VCaP (cell line): ENCODE data around the gene PAPPA.

ENCODE experiments used
- H3K27ac ChIP-seq: fragments of 450-650 bp; 2 replicates; pipeline ENCODE4 v1.5.1; 2017
- TF ChIP-seq, protein P1 (sequence below): fragments of 450-650 bp; conservative IDR thresholded peaks from 2 replicates; pipeline ENCODE4 v1.5.1; 2017; ENCODE audit warnings: mild to moderate bottlenecking, moderate library complexity

The PAPPA gene

DNA sequence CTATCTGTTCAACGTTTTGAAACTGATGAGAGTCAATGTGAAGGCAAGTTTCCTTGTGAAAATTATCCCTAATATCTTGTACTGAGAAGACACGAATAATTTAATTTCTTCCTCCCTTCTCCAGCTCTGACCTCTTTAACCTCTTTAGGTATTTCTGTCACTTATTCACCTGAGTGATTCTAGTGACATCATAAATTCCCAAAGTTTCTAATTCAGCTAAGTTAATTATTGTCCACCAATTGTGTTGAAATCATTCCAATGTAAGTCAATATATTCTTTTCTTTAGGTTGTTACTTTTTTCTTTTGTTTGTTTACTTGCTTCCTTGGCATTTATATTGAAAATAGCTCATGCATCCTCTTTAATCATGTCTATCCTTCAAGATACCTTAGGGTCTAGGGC is 143.8 kb downstream of the PAPPA start:
- TF ChIP-seq, protein P1, sequence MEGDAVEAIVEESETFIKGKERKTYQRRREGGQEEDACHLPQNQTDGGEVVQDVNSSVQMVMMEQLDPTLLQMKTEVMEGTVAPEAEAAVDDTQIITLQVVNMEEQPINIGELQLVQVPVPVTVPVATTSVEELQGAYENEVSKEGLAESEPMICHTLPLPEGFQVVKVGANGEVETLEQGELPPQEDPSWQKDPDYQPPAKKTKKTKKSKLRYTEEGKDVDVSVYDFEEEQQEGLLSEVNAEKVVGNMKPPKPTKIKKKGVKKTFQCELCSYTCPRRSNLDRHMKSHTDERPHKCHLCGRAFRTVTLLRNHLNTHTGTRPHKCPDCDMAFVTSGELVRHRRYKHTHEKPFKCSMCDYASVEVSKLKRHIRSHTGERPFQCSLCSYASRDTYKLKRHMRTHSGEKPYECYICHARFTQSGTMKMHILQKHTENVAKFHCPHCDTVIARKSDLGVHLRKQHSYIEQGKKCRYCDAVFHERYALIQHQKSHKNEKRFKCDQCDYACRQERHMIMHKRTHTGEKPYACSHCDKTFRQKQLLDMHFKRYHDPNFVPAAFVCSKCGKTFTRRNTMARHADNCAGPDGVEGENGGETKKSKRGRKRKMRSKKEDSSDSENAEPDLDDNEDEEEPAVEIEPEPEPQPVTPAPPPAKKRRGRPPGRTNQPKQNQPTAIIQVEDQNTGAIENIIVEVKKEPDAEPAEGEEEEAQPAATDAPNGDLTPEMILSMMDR = no peak
- no peak overlapping the region for H3K27ac ChIP-seq

DNA sequence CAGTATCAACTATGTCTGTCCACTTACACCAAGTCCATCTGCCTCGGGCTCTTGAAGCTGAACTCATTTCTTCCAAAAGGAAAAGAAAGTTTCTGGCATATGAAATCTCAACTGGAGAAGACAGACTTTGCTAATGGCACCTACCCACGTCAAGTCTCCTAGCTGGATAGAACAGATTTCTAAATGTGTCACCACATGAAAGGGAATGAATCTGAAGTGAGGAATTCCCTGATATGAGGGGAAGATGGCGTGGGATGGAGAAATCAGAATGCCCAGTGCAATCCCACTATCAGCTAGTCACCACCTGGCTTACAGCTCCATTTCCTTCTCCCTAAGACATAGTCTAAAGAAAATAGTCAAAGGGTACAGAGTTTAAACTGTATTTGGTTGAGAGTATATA is 144.7 kb downstream of the PAPPA start:
- TF ChIP-seq, protein P1 = no peak
- H3K27ac ChIP-seq = no peak overlapping the region

DNA sequence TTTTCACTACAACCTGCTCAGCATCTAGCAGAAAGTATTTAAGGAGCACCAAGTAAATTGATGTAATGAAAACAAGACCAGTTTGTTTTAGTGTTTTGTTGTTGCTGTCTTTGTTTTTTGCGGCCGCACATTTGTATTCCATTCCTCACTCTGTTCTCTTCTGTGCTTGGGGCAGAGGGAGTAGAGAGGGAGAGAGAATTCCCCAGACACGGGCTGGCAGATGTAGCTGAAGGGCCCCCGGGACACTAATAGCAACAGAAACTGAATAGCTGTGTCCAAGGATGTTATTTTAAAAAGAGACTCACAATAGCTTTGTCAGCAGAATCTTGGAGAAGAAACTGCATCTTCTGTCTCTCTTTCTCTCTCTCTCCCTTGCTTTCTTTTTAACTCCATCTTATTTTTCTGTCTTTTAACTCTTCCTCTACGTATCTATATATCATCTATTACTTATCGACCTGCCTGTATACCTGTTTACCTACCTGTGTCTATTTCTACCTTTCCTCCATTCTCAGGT is 145.3 kb downstream of the PAPPA start:
- no peak overlapping the region for H3K27ac ChIP-seq
- TF ChIP-seq, protein P1 = no peak

DNA sequence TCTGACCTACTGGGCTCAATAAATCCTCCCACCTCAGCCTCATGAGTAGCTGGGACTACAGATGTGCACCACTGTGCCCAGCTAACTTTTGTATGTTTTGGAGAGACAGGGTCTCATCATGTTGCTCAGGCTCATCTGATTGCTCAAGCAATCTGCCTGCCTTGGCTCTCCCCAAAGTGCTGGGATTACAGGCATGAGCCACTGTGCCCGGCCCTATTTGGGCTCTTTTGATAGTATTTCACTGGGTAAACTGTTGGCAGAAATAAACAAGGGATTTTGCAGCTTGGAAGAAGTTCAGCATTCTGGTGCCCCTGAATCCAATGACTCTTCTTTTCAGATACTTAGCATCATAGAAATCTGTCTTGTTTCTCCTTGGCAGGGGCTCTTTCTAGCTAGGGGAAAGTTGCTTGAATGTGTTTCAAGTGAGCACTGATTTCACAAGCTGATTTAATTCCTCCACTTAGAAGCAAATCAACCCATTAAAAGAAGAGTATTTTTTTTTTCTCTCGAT is 146.8 kb downstream of the PAPPA start:
- TF ChIP-seq, protein P1 = no peak
- H3K27ac ChIP-seq = no peak overlapping the region

DNA sequence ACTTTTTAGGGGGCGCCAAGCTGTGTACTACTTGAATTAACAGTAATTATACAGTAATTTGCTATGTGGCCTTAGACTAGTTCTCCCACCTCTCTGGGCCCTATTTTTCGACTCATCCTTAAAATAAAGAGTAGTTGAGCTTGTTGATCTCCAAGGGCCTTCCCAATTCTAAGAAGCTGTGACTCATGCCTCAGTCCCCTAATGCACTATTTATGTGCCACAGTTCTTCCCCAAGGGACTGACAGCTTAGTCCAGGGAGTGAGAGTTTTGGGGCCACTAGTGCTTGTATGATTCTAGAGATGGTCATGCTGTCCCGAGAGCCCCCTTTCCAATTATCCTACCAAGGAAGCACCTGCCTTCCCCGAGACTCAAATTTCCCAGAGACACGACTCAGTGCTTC is 149.7 kb downstream of the PAPPA start:
- TF ChIP-seq, protein P1 = no peak
- H3K27ac ChIP-seq = no peak overlapping the region

DNA sequence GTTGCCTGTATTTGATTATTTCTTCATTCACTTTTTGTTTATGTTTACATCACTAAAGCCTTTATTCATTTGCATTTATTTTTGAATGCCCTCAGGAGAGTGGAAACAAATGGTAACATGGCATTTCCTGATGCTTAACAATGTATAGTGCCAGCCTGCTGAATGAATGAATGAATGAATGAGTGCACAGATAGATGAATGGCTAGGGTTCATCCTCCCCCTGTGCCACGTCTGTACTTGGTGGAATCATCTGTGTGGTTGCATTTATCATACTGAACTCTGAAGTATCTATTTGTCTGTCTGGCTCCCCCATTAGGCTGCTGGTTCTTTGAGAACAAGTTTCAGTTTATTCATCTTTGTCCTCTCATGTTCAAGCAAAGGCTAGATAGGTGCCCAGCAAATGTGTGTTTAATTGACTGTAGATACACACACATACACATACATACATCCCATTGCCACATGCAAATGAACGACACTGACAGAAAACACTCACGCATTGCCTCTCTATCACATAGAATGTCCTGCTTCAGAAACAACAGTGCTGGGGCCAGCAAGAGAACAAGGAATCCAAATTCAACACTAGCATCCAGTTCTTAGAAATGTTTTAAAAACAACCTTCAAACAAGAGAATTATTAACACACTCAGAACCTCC is 150.4 kb downstream of the PAPPA start:
- TF ChIP-seq, protein P1 = no peak
- no peak overlapping the region for H3K27ac ChIP-seq

DNA sequence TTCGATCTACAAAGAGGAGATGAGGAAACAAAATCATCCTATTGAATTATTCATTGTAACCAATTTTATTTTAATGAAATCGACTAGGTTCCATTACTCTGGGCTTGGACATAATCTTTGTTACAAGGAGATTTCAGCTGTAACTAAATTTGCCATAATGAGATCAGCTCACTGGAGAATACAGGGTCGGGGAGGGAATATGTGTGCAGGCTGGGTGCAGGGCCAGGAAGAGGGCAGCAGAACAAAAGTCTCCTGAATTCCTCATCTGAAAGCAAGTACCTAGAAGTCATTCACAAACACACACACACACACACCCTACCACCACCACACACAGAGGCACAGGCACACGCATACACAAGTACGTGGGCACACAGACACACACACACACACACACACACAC is 151.2 kb downstream of the PAPPA start:
- TF ChIP-seq, protein P1 = no peak

More for the DNA sequence above, 151.2 kb downstream of the PAPPA start:
- H3K27ac ChIP-seq = no peak overlapping the region
